Sigmoid colon (tissue), 7 donors: ENCODE results near the gene RAB3A. TPM values are rescaled to one million over a fixed set of nuclear protein-coding genes. Genes with fewer than 3 reads are reported as not detected.

ENCODE experiments used
- DNase-seq: peaks from one replicate; pipeline ENCODE4 v3.0.0-alpha.2; 2019
- H3K27ac ChIP-seq, 4 donors: fragments of 200-600 bp; sonication (generic); one replicate each; pipeline ENCODE4 v1.5.1; 2016 to 2019; ENCODE audit warnings: mild to moderate bottlenecking in 1 of 4
- H3K27me3 ChIP-seq, 3 donors: fragments of 200-600 bp; sonication (generic); one replicate each; pipeline ENCODE4 v1.5.1; 2019; ENCODE audit warnings: mild to moderate bottlenecking in 1 of 3
- H3K36me3 ChIP-seq, 4 donors: fragments of 200-600 bp; sonication (generic); one replicate each; pipeline ENCODE4 v1.5.1; 2016 to 2019
- H3K4me1 ChIP-seq, 4 donors: fragments of 200-600 bp; sonication (generic); one replicate each; pipeline ENCODE4 v1.5.1; 2017 to 2019
- H3K4me3 ChIP-seq, 4 donors: fragments of 200-600 bp; sonication (generic); one replicate each; pipeline ENCODE4 v1.5.1; 2017 to 2019; ENCODE audit warnings: mild to moderate bottlenecking in 2 of 4, moderate library complexity in 1 of 4
- H3K9me3 ChIP-seq, 4 donors: fragments of 200-600 bp in 3 of 4; sonication (generic) in 3 of 4; one replicate each; pipeline versions ENCODE4 v1.5.1 to v1.6.1; 2013 to 2019
- EP300 ChIP-seq, 4 donors: sonication (generic); formaldehyde crosslinking; IDR thresholded peaks; one replicate each; pipeline ENCODE4 v1.6.1; 2017; ENCODE audit warnings: antibody characterized with exemption in 4 of 4
- POLR2A ChIP-seq, 2 donors: fragments of 450-650 bp; IDR thresholded peaks; one replicate each; pipeline ENCODE4 v1.6.1; 2016; ENCODE audit warnings: antibody characterized with exemption in 2 of 2, mild to moderate bottlenecking in 2 of 2, moderate library complexity in 2 of 2
- POLR2AphosphoS5 ChIP-seq, 4 donors: sonication (generic); formaldehyde crosslinking; IDR thresholded peaks; one replicate each; pipeline ENCODE4 v1.6.1; 2017; ENCODE audit warnings: antibody characterized with exemption in 4 of 4
- WGBS, 2 donors: extraction: QIAGEN DNeasy Blood & Tissue Kit; methylation state at CpG; one replicate each; pipeline ENCODE4 v1.1.7; 2013; 5-methylcytosine and 5-hydroxymethylcytosine counted together
- intact Hi-C: fragments of 100-400 bp; cut with DNase I; formaldehyde crosslinking; loops from one replicate; pipeline ENCODE4 v1.15.1; 2023
- polyA plus RNA-seq, 3 donors: library from polyadenylated mRNA; stranded (reverse); fragments of 200-250 nt; gene quantifications; one replicate each; pipeline ENCODE4 v1.2.3, GENCODE V29; 2013
- total RNA-seq, 4 donors: library from RNA; depleted of rRNA; stranded (reverse); fragments of >200 nt; gene quantifications; one replicate each; pipeline ENCODE4 v1.1.0, GENCODE V29; 2016
- TF ChIP-seq, protein P1 (sequence below), 4 experiments: fragments of 450-650 bp in 3 of 4; fragments of 200-600 bp in 1 of 4; IDR thresholded peaks; one replicate each; pipeline ENCODE4 v1.5.1; 2016 to 2019; ENCODE audit warnings: antibody characterized with exemption in 4 of 4, mild to moderate bottlenecking in 3 of 4, moderate library complexity in 2 of 4
- donor health status: healthy with polysubstance abuse.
- donor health status: Bipolar disorder and iron deficiency.
- donor health status: healthy.

The RAB3A gene
- total and polyA plus RNA-seq, 7 donors = 0.66 to 4.8 (median 2.2) TPM

DNA sequence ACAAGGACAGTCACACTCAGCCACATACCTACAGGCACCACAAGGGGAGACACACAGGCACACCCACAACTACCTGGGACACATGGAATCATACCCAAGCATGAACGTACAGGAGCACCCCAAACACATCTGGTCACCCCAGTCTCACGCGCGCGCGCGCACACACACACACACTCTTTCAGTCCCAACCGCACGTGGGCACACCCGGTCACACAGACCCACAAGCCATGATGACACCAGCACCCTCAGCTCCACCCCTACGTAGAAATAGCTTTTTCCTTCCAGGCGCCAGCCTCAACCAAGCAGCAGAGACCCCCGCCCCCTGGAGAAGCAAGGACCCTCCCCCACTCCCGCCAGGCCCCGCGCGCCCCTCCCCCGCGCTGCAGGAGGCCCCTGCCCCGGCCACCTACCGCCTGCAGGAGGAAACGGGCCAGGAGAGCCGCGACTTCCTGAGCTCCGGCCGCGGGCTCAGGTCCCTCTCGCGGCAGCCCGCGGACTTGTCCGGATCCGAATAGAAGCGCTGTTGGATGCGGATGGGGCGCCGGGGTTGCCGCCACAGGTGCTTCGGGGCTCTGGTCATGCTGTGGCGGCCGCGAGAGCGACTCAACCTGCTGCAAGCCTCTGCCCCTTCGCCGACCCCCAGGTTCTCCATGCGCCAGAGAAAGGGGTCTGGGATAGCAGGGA lies 28.8 kb upstream of the RAB3A start:
- no peak overlapping the region for H3K27ac ChIP-seq
- 6 to 22% methylated on average over 46 of the region's 46 CpGs for WGBS, 2 donors
- H3K4me1 ChIP-seq = peaks cover 0 to 12% (median 2%) of the 10 kb centered on the region in 4 donors
- TF ChIP-seq, protein P1, sequence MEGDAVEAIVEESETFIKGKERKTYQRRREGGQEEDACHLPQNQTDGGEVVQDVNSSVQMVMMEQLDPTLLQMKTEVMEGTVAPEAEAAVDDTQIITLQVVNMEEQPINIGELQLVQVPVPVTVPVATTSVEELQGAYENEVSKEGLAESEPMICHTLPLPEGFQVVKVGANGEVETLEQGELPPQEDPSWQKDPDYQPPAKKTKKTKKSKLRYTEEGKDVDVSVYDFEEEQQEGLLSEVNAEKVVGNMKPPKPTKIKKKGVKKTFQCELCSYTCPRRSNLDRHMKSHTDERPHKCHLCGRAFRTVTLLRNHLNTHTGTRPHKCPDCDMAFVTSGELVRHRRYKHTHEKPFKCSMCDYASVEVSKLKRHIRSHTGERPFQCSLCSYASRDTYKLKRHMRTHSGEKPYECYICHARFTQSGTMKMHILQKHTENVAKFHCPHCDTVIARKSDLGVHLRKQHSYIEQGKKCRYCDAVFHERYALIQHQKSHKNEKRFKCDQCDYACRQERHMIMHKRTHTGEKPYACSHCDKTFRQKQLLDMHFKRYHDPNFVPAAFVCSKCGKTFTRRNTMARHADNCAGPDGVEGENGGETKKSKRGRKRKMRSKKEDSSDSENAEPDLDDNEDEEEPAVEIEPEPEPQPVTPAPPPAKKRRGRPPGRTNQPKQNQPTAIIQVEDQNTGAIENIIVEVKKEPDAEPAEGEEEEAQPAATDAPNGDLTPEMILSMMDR (IDR thresholded peaks at IDR 0.05) = no peak
- TF ChIP-seq POLR2AphosphoS5 (IDR thresholded peaks at IDR 0.05) (no peak), EP300 (IDR thresholded peaks at IDR 0.05) (no peak), POLR2A (IDR thresholded peaks at IDR 0.05) (no peak)
- intact Hi-C loops = no loop called here
- no peak for DNase-seq
- H3K9me3 ChIP-seq = peaks cover 0 to 12% (median 7%) of the 10 kb centered on the region in 4 donors
- no peaks in the 10 kb centered on the region for H3K36me3 ChIP-seq
- no peak overlapping the region for H3K4me3 ChIP-seq
- H3K27me3 ChIP-seq = peaks cover 12 to 76% (median 30%) of the 10 kb centered on the region in 3 donors

DNA sequence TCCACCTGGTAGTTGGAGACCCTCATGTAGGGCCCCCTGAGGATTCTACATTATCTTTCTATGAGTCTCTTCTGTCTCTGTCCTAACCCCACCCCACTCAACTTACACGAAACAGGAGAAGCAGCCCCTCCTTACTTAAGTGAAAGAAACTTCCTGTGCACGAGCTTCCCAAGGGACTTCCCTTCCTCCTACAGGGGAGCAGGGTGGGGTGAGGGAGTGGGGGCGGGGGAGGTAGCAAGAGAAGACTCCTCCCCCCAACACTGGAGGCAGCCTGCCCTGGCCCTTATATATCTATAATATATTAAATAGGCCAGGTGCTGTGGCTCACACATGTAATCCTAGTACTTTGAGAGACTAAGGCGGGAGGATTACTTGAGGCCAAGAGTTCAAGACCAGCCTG lies 27.9 kb upstream of the RAB3A start:
- Histone ChIP-seq H3K27ac (no peak overlapping the region), H3K9me3 (peaks cover 0 to 12% (median 7%) of the 10 kb centered on the region in 4 donors), H3K36me3 (no peaks in the 10 kb centered on the region), H3K4me1 (peaks cover 0 to 21% (median 10%) of the 10 kb centered on the region in 4 donors), H3K27me3 (peaks cover 12 to 76% (median 30%) of the 10 kb centered on the region in 3 donors), H3K4me3 (no peak overlapping the region)
- intact Hi-C loops = no loop called here
- no peak for DNase-seq
- 21 to 24% methylated on average over 4 of the region's 4 CpGs for WGBS, 2 donors
- TF ChIP-seq POLR2A (IDR thresholded peaks at IDR 0.05) = no peak
- TF ChIP-seq POLR2AphosphoS5 (IDR thresholded peaks at IDR 0.05) = no peak
- no peak for TF ChIP-seq EP300 (IDR thresholded peaks at IDR 0.05)
- TF ChIP-seq, protein P1 (IDR thresholded peaks at IDR 0.05) = no peak

DNA sequence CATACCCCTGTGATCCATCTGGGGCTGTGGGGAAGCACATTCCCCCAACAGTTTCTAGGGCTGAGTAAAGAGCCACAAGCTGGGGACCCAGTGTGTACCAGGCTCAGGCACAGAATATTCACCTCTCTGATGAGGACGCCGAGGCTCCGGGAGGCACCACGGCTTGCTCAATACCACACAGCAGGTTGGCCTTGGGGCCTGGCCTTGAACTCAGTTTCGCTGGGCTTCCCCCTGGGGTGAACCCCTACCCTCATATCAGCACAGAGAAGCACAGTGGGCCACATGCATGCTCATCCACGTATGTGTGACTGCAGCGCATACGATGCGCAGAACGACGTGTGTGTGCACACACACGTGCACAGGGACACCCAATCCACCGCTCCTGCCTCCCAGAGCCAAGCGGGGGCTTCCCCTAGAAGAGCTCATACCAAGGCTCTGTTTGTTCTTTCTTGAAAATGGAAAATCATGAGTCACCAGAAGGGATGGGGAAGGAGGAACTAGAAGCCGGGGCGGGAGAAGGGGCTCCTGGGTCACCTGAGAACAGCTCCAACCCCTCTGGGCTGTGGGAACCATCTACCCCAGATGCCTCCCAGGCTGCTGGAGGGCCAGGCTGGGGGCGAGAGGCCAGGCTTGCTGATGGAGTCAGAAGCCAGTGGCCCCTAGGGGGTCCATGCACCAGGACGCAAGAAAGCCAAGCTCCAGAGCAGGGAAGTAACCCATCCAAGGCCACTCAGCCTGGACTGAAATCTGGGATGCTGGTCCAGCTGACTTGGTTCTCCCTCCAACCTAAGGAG lies 27.3 kb upstream of the RAB3A start:
- intact Hi-C loops = no loop called here
- Histone ChIP-seq H3K27me3 (peaks cover 12 to 74% (median 35%) of the 10 kb centered on the region in 3 donors), H3K27ac (no peak overlapping the region), H3K36me3 (no peaks in the 10 kb centered on the region), H3K9me3 (peaks cover 0 to 12% (median 7%) of the 10 kb centered on the region in 4 donors), H3K4me1 (peaks cover 0 to 28% (median 15%) of the 10 kb centered on the region in 4 donors), H3K4me3 (no peak overlapping the region)
- WGBS, 2 donors = 54 to 64% methylated on average over 18 of the region's 18 CpGs
- TF ChIP-seq POLR2AphosphoS5 (IDR thresholded peaks at IDR 0.05) (no peak), EP300 (IDR thresholded peaks at IDR 0.05) (no peak), POLR2A (IDR thresholded peaks at IDR 0.05) (no peak)
- TF ChIP-seq, protein P1 (IDR thresholded peaks at IDR 0.05) = no peak
- DNase-seq = no peak

DNA sequence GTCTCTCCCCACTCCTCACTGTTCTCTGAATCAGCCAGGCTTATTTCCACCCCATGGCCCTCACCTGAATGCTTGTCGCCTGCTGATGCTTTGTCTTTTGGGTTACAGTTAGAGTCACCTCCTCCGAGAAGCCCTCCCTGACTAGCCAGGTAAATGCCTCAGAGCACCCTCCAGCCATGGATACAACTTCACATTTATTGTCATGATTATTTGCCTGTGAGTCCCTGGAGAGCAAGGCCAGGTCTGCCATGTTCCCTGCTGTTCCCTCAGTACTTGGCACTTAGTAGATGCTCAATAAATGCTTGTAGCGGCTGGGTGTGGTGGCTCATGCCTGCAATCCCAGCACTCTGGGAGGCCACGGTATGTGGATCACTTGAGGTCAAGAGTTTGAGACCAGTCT lies 26.1 kb upstream of the RAB3A start:
- H3K36me3 ChIP-seq = no peaks in the 10 kb centered on the region
- H3K27me3 ChIP-seq = peaks cover 12 to 79% (median 43%) of the 10 kb centered on the region in 3 donors
- 72 to 86% methylated on average over 4 of the region's 4 CpGs for WGBS, 2 donors
- intact Hi-C loops = no loop called here
- TF ChIP-seq POLR2A (IDR thresholded peaks at IDR 0.05) (no peak), EP300 (IDR thresholded peaks at IDR 0.05) (no peak), POLR2AphosphoS5 (IDR thresholded peaks at IDR 0.05) (no peak)
- TF ChIP-seq, protein P1 (IDR thresholded peaks at IDR 0.05) = no peak
- H3K9me3 ChIP-seq = peaks cover 0 to 12% (median 7%) of the 10 kb centered on the region in 4 donors
- H3K27ac ChIP-seq = no peak overlapping the region
- DNase-seq = no peak
- H3K4me1 ChIP-seq = peaks cover 0 to 40% (median 27%) of the 10 kb centered on the region in 4 donors
- no peak overlapping the region for H3K4me3 ChIP-seq
